ENCODE data around the gene TMEM19. TPM values are rescaled to one million over a fixed set of nuclear protein-coding genes. Genes with fewer than 3 reads are reported as not detected.

Gene TMEM19
- polyA plus RNA-seq, 4 donors: 25.0 to 40.5 (median 36.0) TPM

Other genes with a start within 250 kb of the TMEM19 start
- 10 to 100 TPM in 3 of 4 donors, 1 to 10 TPM in 1; 5.1 to 21.9 (median 18.3) TPM for gene LGR5, start 246.3 kb upstream of the TMEM19 start, polyA plus RNA-seq (ENCODE audit: insufficient read length in 4 of 4)
- 10 to 100 TPM; 42.3 to 84.5 (median 71.0) TPM for gene ZFC3H1, start 22.2 kb upstream of the TMEM19 start, polyA plus RNA-seq (ENCODE audit: insufficient read length in 4 of 4)
- 10 to 100 TPM; 10.5 to 19.0 (median 16.7) TPM for gene THAP2, start 21.8 kb upstream of the TMEM19 start, polyA plus RNA-seq (ENCODE audit: insufficient read length in 4 of 4)
- 10 to 100 TPM; 51.5 to 79.3 (median 66.6) TPM for gene RAB21, start 68.8 kb downstream of the TMEM19 start, polyA plus RNA-seq (ENCODE audit: insufficient read length in 4 of 4)
- gene TBC1D15, start 153.7 kb downstream of the TMEM19 start, polyA plus RNA-seq (ENCODE audit: insufficient read length in 4 of 4): 10 to 100 TPM; 51.5 to 57.4 (median 55.7) TPM